PC-3 (cell line): ENCODE results near the gene EFHC2. TPM values are rescaled to one million over a fixed set of nuclear protein-coding genes. Genes with fewer than 3 reads are reported as not detected.

Experiments used
- ATAC-seq: fragments of 200-7000 bp; cut with Tn5 transposase; 2 replicates; pipeline ENCODE4 v1.9.1; 2020; ENCODE audit warnings: mild to moderate bottlenecking, moderate library complexity
- BruUV-seq: library from RNA; stranded (reverse); fragments of 400-500 nt; replicated peaks from 2 replicates; lab custom pipeline; 2021; lab: Mats Ljungman, UMichigan
- CTCF ChIA-PET: fragments of 300-600 bp; sonication (Branson Sonifier 250); formaldehyde crosslinking; loops from one replicate; lab custom pipeline; 2022; ENCODE audit warnings: antibody characterized with exemption; lab: Charles Lee
- POLR2A ChIA-PET: fragments of 300-600 bp; sonication (Branson Sonifier 250); formaldehyde crosslinking; loops from one replicate; lab custom pipeline; 2022; ENCODE audit warnings: antibody characterized with exemption; ENCODE audit not compliant: unreplicated experiment; lab: Charles Lee
- DNase-seq: peaks from one replicate; pipeline ENCODE4 v3.0.0-alpha.2; 2015
- H2AFZ ChIP-seq: fragments of 300-600 bp; sonication (generic); 2 replicates; pipeline ENCODE4 v1.6.0; 2016; ENCODE audit warnings: antibody characterized with exemption, low read length
- H3F3A ChIP-seq: fragments of 300-600 bp; sonication (generic); one replicate; pipeline ENCODE4 v1.6.0; 2017; ENCODE audit warnings: antibody characterized with exemption, low read length, control low read depth, mild to moderate bottlenecking; ENCODE audit not compliant: unreplicated experiment
- H3K27ac ChIP-seq: fragments of 300-600 bp; sonication (generic); 2 replicates; pipeline ENCODE4 v1.5.1; 2016; ENCODE audit warnings: mild to moderate bottlenecking, low read length
- H3K27me3 ChIP-seq: fragments of 300-600 bp; sonication (generic); 2 replicates; pipeline ENCODE4 v1.6.1; 2016; ENCODE audit warnings: low read length, mixed read lengths
- H3K36me3 ChIP-seq: fragments of 300-600 bp; sonication (generic); 2 replicates; pipeline ENCODE4 v1.6.1; 2016; ENCODE audit warnings: low read depth, mixed run types, low read length, mixed read lengths
- H3K4me1 ChIP-seq: fragments of 300-600 bp; sonication (generic); 2 replicates; pipeline ENCODE4 v1.5.1; 2016; ENCODE audit warnings: low read length; ENCODE audit not compliant: insufficient read depth
- H3K4me2 ChIP-seq: fragments of 300-600 bp; sonication (generic); 2 replicates; pipeline ENCODE4 v1.6.0; 2016; ENCODE audit warnings: low read length
- H3K4me3 ChIP-seq: fragments of 300-600 bp; sonication (generic); 2 replicates; pipeline ENCODE4 v1.5.1; 2016; ENCODE audit warnings: mild to moderate bottlenecking, low read length, mixed read lengths
- H3K79me2 ChIP-seq: fragments of 300-600 bp; sonication (generic); 2 replicates; pipeline ENCODE4 v1.6.1; 2017; ENCODE audit warnings: low read length, mixed read lengths
- H3K9ac ChIP-seq: fragments of 300-600 bp; sonication (generic); 2 replicates; pipeline ENCODE4 v1.6.0; 2016; ENCODE audit warnings: mild to moderate bottlenecking, low read length
- H3K9me2 ChIP-seq: fragments of 300-600 bp; sonication (generic); replicated peaks from 2 replicates; pipeline ENCODE4 v1.6.1; 2016; ENCODE audit warnings: mixed run types, low read length, mixed read lengths
- H3K9me3 ChIP-seq: fragments of 300-600 bp; sonication (generic); 2 replicates; pipeline ENCODE4 v1.6.1; 2016; ENCODE audit warnings: low read length, mixed read lengths
- H4K20me1 ChIP-seq: fragments of 300-600 bp; sonication (generic); 2 replicates; pipeline ENCODE4 v1.6.1; 2016; ENCODE audit warnings: low read length, mixed read lengths
- EZH2 ChIP-seq: fragments of 300-600 bp; sonication (generic); IDR thresholded peaks from one replicate; pipeline ENCODE4 v1.6.1; 2017; ENCODE audit warnings: antibody characterized with exemption, mild to moderate bottlenecking, low read length; ENCODE audit not compliant: unreplicated experiment
- EZH2phosphoT487 ChIP-seq: fragments of 300-600 bp; sonication (generic); IDR thresholded peaks from 2 replicates; pipeline ENCODE4 v1.6.1; 2018; ENCODE audit warnings: mild to moderate bottlenecking, antibody characterized with exemption, low read length, borderline replicate concordance
- intact Hi-C: fragments of 100-400 bp; cut with micrococcal nuclease; formaldehyde crosslinking; loops from 2 replicates; pipeline ENCODE4 v1.9.0; 2023
- total RNA-seq: library from RNA; depleted of rRNA; stranded (reverse); fragments of >200 nt; gene quantifications from 2 replicates; pipeline ENCODE4 v1.2.3, GENCODE V29; 2014
- TF ChIP-seq, protein P1 (sequence below): fragments of 300-600 bp; sonication (generic); conservative IDR thresholded peaks from 2 replicates; pipeline ENCODE4 v1.5.1; 2017; ENCODE audit warnings: antibody characterized with exemption, low read depth, mild to moderate bottlenecking, low read length

EFHC2 gene
- total RNA-seq, 1 experiment from 2014 or later = 0.40 TPM

DNA sequence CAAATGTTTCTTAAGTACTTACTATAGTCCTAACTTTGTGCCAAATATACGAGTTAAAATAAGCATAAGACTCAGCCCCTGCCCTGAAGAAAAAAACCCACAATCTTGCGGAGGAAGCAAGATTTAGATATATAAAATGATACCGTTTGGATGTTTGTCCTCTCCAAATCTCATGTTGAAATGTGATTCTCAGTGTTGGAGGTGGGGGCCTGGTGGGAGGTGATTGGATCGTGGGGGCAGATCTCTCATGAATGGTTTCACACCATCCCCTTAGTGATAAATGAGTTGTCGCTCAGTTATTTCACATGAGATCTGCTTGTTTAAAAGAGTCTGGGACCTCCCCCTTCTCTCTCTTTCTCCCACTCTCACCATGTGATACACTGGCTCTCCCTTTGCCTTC is 28.7 kb downstream of the EFHC2 start:
- H3K36me3 ChIP-seq = no peaks in the 10 kb centered on the region
- intact Hi-C loops = no loop called here
- ATAC-seq (no peak), DNase-seq (no peak)
- CTCF ChIA-PET = no interaction called here
- H3K9me3 ChIP-seq = no peaks in the 10 kb centered on the region
- no peak overlapping the region for H2AFZ ChIP-seq
- POLR2A ChIA-PET = no interaction called here
- no peak overlapping the region for H3K4me3 ChIP-seq
- no peaks in the 10 kb centered on the region for H3F3A ChIP-seq
- H3K27ac ChIP-seq = no peak overlapping the region
- H3K27me3 ChIP-seq = no peaks in the 10 kb centered on the region
- TF ChIP-seq, protein P1, sequence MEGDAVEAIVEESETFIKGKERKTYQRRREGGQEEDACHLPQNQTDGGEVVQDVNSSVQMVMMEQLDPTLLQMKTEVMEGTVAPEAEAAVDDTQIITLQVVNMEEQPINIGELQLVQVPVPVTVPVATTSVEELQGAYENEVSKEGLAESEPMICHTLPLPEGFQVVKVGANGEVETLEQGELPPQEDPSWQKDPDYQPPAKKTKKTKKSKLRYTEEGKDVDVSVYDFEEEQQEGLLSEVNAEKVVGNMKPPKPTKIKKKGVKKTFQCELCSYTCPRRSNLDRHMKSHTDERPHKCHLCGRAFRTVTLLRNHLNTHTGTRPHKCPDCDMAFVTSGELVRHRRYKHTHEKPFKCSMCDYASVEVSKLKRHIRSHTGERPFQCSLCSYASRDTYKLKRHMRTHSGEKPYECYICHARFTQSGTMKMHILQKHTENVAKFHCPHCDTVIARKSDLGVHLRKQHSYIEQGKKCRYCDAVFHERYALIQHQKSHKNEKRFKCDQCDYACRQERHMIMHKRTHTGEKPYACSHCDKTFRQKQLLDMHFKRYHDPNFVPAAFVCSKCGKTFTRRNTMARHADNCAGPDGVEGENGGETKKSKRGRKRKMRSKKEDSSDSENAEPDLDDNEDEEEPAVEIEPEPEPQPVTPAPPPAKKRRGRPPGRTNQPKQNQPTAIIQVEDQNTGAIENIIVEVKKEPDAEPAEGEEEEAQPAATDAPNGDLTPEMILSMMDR = no peak
- TF ChIP-seq EZH2 (no peak), EZH2phosphoT487 (no peak)
- no TSS peak for BruUV-seq
- no peaks in the 10 kb centered on the region for H4K20me1 ChIP-seq
- peaks cover 8% of the 10 kb centered on the region; the same call in 1 of the 2 replicates for H3K4me1 ChIP-seq
- H3K9ac ChIP-seq = no peak overlapping the region
- no peak overlapping the region for H3K4me2 ChIP-seq
- H3K79me2 ChIP-seq = no peaks in the 10 kb centered on the region
- no peaks in the 10 kb centered on the region for H3K9me2 ChIP-seq

DNA sequence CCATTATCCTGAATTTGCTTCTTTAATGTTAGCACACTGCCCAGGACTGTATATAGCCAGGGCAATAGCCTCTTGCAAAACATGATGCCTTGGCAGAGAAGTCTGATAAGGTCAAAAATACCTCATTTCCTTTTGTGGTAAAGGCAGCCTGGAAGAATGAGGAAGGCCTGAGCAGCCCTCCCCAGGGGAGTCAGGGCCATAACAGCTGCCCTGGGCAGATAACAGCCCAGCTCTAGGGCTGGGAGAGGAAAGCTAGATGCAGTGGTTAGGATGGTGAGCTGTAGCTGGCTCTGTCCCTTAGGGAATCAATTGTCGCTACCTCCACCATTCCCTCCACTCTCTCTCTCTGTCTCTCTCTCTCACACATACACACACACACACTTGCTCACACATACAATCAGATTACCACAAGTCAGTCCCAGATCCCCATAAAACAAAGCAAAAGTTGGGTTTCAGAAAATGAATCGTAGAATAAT is 29.2 kb downstream of the EFHC2 start:
- no peak overlapping the region for H3K4me2 ChIP-seq
- H3K9ac ChIP-seq = no peak overlapping the region
- H3K27me3 ChIP-seq = no peaks in the 10 kb centered on the region
- no peak overlapping the region for H3K27ac ChIP-seq
- TF ChIP-seq, protein P1 = no peak
- TF ChIP-seq EZH2phosphoT487 (no peak), EZH2 (no peak)
- no peaks in the 10 kb centered on the region for H3K36me3 ChIP-seq
- H3K9me2 ChIP-seq = no peaks in the 10 kb centered on the region
- intact Hi-C loops = no loop called here
- H2AFZ ChIP-seq = no peak overlapping the region
- H3K79me2 ChIP-seq = no peaks in the 10 kb centered on the region
- ATAC-seq (peak; percentile 29; the same call in 1 of the 2 replicates), DNase-seq (peak; percentile 42)
- BruUV-seq = no TSS peak
- CTCF ChIA-PET = interaction anchor here (0.6 kb wide), 1 partner anchor 114 kb away, joined by 3 read pairs; no protein-coding TSS in a partner anchor
- peaks cover 8% of the 10 kb centered on the region; the same call in 1 of the 2 replicates for H3K4me1 ChIP-seq
- no peaks in the 10 kb centered on the region for H4K20me1 ChIP-seq
- no peaks in the 10 kb centered on the region for H3K9me3 ChIP-seq
- H3K4me3 ChIP-seq = no peak overlapping the region
- POLR2A ChIA-PET = no interaction called here
- H3F3A ChIP-seq = no peaks in the 10 kb centered on the region

DNA sequence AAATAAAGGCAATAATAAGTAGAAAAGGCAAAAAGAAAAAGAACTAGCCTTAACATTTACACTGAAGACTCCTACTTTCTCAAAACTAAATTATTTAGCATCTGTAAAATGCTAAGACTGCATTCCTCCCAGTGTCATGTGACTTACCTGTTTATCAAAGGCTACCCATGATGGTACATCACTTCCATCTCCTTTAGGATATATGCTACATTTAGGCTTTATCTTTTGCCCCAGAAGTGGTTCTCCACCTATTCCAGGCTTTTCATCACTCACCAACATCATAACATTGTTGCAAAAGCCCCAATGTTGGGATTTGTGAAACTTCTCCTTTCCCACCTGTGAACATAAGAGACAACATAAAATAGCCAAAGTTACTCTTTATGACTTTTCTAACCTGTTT is 31.1 kb downstream of the EFHC2 start:
- H3K4me3 ChIP-seq = no peak overlapping the region
- ChIA-PET CTCF (no interaction called here), POLR2A (no interaction called here)
- no peaks in the 10 kb centered on the region for H3K36me3 ChIP-seq
- H3F3A ChIP-seq = no peaks in the 10 kb centered on the region
- no TSS peak for BruUV-seq
- H3K9ac ChIP-seq = no peak overlapping the region
- no peak overlapping the region for H2AFZ ChIP-seq
- DNase-seq (no peak), ATAC-seq (no peak)
- H3K27ac ChIP-seq = no peak overlapping the region
- H3K9me2 ChIP-seq = no peaks in the 10 kb centered on the region
- intact Hi-C loops = no loop called here
- H3K4me1 ChIP-seq = peaks cover 8% of the 10 kb centered on the region; the same call in 1 of the 2 replicates
- no peaks in the 10 kb centered on the region for H3K27me3 ChIP-seq
- no peaks in the 10 kb centered on the region for H3K9me3 ChIP-seq
- TF ChIP-seq EZH2phosphoT487 (no peak), EZH2 (no peak)
- TF ChIP-seq, protein P1 = no peak
- H3K79me2 ChIP-seq = no peaks in the 10 kb centered on the region
- H4K20me1 ChIP-seq = no peaks in the 10 kb centered on the region
- H3K4me2 ChIP-seq = no peak overlapping the region
